ENCODE data around the gene CENPV.
"Not testable (repeated sequence)": the region's sequence is repeated elsewhere in the genome, so short reads cannot be mapped to it uniquely, and the experiment has no call there.

CENPV gene

GRCh38 chr17:16306211-16306610 is 47.1 kb downstream of the CENPV start:
- no peak for DNase-seq

- peak; percentile 1 for DNase-seq
Observed at GRCh38 chr17:16304830-16305229, 48.4 kb downstream of the CENPV start.

GRCh38 chr17:16302856-16303255 is 50.4 kb downstream of the CENPV start:
- no peak for DNase-seq

- DNase-seq: no peak
Observed at GRCh38 chr17:16301963-16302855, 51.1 kb downstream of the CENPV start.

GRCh38 chr17:16300554-16300953 is 52.7 kb downstream of the CENPV start:
- no peak for DNase-seq

- no peak for DNase-seq
Observed at GRCh38 chr17:16298140-16298662, 55.1 kb downstream of the CENPV start.

- no peak for DNase-seq
Observed at GRCh38 chr17:16297367-16298139, 55.7 kb downstream of the CENPV start.

GRCh38 chr17:16296072-16296471 is 57.2 kb downstream of the CENPV start:
- DNase-seq: not testable (repeated sequence)

- DNase-seq: no peak
Observed at GRCh38 chr17:16294560-16294959, 58.7 kb downstream of the CENPV start.

GRCh38 chr17:16293931-16294330 is 59.3 kb downstream of the CENPV start:
- DNase-seq: no peak

Data from COR-L47 (cell line).